Activated CD8-positive, alpha-beta memory T cell treated with anti-CD3 and anti-CD28 coated beads, Interleukin-2, amount 50 U/mL, for 24 hours (primary cell): ENCODE results near the gene CNN1.

Source experiments
- DNase-seq: peaks from one replicate; pipeline ENCODE4 v3.0.0-alpha.2; 2020; ENCODE audit errors: extremely low read depth

The CNN1 gene

DNA sequence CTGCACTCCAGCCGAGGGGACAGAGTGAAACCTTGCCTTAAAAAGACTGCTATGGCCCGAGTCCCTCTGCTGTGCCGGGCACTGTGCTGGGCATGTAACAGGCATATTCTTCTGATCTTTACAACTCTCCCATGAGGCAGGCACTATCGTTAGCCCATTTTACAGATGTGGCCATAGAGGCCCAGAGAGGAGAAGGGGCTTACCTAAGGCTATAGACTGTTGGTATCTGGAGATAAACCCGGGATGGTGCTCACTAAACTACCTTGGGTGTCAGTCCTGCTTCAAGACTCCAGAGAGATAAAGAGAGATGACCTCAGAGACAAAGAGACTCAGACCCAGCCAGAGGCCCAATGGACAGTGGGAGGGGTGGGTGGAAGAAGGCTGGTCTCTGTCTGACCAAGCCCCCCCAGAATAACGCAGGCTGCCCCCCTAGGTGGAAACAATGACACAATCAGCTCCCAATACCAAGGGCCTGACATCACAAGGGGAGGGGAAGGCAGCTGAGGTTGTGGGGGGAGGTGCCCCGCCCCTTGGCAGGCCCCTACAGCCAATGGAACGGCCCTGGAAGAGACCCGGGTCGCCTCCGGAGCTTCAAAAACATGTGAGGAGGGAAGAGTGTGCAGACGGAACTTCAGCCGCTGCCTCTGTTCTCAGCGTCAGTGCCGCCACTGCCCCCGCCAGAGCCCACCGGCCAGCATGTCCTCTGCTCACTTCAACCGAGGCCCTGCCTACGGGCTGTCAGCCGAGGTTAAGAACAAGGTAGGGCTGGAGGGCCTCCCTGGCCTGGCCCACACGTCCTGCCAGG, at the start of gene CNN1:
TSS of gene CNN1 (plus strand) at position 620 of the 805 bp plus-strand sequence. CDS start at position 697, 77 bp downstream.
- DNase-seq: no peak

DNA sequence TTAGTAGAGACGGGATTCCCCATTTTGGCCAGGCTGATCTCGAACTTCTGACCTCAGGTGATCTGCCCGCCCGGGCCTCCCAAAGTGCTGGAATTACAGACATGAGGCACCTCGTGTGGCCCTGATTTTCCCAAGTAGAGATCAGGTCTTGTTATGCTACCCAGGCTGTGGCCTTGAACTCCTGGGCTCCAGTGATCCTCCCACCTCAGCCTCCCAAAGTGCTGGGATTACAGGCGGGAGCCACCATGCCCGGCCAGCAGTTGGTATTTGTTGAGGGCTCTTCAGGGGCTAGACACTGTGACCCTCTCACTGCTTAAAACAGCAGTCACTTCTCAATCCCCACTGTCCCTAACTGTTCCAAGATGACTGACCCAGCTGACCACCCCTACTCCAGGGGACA, 49.3 kb upstream of the CNN1 start:
- DNase-seq: no peak

DNA sequence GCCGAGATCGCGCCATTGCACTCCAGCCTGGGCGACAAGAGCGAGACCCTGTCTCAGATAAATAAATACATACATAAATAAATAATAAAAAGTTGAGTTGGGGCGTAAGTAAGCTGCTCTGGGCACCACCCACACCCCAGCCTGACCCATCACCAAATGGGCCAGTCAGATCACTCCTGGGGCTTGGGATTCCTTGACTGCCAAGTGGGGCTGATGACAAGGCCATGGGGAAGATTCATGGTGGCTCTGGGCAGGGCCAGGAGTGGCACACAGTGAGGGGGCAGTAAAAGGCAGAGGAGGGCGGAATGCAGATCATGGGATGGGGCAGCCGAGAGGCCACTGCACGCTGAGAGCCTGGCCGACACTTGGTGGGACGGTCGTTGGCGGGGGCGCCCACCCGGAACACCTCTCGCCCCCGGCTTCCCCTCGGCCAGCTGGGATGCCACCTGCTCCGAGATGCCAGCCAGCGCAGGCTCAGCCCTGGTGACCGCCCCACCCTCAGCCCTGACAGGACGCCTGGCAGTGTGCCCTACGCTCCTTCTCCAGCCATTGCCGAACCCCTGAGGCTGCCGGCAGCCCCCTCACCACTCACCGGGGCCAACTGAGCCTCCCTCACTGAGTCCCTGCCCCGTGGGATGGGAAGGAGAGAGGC, 43.9 kb upstream of the CNN1 start:
- DNase-seq: no peak

DNA sequence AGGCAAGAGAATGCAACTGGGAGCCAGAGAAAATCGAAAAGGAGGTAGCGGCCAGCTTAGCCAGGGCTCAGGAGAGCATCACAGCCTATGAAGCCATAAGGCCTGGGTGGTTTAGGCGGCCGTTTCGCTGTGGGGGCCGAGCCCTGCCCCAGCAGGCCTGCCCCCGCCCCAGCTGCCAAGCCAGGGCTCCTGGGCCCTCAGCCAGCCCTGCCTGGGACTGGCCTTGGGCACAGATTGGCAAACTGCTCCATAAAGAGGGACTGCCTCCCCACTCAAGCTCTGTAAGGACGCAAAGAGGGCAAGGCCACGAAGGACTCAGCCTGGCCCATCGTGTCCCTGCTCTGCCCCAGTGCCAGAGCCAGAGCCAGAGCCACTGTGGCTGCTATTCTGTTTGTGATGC, 43.2 kb upstream of the CNN1 start:
- no peak for DNase-seq

GRCh38 chr19:11495885-11496284, 42.8 kb upstream of the CNN1 start:
- no peak for DNase-seq

DNA sequence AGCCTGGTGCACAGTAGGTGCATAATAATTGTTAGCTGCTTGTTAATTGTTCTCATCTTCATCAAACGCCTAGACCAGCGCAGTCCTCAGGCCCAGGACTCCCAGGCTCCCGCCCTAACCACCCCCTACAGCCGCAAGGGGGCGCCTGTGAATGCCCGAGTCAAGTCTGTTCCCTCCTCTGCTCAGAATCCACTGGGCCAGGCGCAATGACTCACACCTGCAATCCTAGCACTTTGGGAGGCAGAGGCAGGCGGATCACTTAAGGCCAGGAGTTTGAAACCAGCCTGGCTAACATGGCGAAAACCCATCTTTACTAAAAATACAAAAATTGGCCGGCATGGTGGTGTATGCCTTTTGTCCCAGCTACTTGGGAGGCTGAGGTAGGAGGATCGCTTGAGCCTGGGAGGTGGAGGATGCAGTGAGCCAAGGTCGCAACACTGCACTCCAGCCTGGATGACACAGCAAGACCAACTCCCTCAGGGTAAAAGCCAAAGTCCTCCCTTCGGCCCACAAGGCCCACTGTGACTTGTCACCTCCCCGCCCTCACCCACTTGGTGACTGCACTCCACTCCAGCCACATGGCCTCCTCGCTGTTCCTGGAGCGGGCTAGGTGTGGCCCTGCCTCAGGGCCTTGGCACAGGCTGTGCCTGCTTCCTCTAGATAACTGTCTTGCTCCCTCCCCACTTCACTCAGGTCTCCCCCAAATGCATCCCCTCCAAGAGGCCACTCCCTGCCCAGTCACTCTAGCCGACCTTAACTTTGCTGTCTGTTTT, 42.1 kb upstream of the CNN1 start:
- peak; percentile 21 for DNase-seq

- no peak for DNase-seq
These were observed 39.4 kb upstream of the CNN1 start for GRCh38 chr19:11499220-11499726.

- DNase-seq: no peak
These were observed 38.7 kb upstream of the CNN1 start for GRCh38 chr19:11499890-11500420.

DNA sequence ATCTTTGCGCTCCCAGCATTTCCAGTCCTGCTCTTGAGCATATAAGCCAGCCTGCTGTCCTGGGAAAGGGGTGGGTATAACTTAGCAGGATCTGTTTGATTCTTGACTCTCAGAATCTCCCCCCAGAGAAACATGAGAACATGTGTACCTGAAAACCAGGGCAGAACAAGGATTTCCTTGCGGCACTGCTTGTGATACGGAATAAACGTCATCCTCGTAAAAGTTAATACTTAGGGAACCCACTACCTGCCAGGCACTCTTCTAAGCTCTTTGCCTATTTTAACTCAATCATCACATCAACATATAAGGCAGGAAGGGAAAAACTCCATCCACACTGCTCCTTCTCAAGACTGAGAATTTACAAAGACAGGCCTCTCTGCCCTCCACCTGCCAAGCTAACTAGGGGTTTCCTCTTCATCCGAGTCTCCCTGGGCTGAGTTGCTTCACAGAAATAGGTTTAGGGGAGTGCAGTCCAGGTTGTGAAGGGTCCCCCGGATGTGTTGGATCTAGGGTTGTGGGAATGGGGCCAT, 34.1 kb upstream of the CNN1 start:
- DNase-seq: no peak

DNA sequence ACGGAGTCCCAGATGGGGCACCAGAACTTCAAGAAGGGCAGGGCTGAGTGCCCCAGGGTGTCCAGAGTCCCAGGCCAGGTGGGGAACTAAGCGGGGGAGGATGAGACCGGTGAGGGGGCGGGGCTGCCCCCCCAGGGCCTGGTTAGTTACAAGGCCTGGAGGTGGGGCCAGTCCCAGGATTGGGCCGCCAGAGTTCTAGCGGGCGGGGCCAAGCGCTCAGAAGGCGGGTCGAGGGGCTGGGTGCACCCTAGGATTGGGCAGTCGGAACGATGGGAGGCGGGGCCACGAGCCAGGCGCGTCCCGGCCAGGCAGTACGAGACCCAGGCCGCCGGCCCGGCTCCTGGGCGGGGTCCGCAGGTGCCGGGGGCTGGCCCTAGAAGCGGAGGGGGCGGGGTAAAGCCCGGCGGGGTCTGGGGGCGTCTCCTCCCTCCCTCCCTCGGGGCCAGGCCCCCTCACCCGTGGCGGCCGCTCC, 33.6 kb upstream of the CNN1 start:
- DNase-seq: peak; percentile 91

- peak; percentile 86 for DNase-seq
These were observed 33.0 kb upstream of the CNN1 start, which contains the start of gene ZNF653 for GRCh38 chr19:11505504-11506100. TSS of gene ZNF653 (minus strand) at chr19:11505839. CDS start at chr19:11505786, 53 bp downstream.

DNA sequence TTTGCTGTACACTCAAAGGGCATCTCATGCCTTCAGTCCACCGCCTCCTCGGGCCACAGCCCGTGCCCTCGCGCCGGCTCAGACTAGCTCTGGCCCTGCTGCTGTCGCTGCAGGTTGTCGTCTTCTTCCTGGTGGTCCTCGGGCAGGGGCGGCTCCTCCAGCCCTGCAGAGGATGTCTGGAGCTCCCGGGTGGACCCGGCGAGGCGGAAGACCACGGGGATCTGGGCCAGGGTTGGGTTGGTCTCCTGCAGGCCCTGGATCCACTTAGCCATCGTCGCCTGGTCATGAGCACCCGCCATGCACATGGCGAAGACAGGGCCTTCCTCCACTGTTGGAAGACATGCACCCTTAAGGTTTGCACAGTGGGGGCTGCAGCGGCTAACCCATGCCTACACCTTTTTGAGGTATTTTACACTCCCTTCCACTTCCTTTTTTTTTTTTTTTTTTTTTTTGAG, 32.5 kb upstream of the CNN1 start:
- DNase-seq: no peak

DNA sequence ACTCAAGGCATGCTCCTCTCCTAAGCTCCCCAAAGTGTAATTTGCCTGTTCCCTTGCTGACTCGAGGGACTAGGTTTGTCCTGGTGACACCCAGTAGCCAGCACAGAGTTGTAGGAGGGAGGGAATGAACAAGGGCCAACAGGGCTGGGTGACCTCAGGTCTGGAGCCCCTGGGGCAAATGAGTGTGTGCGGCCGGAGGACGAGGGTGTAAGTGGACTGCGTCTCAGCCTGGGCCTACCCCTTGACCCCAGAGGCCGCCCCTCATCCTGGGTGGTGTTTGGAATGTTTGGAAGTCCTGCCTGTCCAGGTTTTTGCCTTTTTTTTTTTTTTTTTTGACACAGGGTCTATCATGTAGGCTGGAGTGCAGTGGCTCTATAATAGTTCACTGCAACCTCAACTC, 31.7 kb upstream of the CNN1 start:
- DNase-seq: no peak

- no peak for DNase-seq
These were observed 31.1 kb upstream of the CNN1 start for GRCh38 chr19:11507370-11508078.

DNA sequence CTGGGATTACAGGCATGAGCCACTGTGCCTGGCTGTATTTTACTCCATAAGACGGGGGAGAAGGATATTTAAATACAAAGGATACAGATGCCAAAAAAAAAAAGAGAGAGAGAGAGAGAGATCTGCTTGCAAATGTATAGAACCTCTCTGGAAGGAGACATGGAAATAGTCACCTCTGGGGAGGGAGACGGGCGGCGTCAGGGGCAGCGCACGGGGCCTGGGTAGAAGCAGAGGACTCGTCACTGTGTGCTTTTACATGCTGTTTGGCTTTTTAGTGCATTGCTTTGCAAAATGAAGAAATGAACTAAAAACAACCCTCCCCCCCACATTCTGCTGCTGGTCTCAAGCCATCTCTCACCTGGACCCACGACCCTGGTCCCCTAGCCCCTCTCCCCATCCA, 28.2 kb upstream of the CNN1 start:
- no peak for DNase-seq

DNA sequence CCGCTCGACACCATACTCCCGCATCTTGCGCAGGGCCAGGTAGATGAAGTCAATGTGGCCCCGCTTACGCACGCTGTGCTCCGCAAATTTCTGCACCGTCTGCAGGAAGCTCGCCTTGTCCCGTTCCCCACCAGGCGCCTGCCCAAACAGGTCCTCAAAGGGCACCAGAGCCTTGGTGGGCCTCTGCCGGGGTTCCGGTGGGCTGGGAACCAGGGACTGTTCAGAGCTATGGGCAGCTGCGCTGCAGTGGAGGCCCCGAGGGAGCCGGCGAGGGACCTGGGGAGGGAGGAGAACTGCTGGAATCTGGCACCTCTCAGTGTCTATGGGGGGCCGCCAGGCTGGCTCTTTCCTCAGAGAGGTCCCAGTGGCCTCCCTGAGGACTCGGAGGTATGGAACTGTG, 24.7 kb upstream of the CNN1 start:
- DNase-seq: no peak

DNA sequence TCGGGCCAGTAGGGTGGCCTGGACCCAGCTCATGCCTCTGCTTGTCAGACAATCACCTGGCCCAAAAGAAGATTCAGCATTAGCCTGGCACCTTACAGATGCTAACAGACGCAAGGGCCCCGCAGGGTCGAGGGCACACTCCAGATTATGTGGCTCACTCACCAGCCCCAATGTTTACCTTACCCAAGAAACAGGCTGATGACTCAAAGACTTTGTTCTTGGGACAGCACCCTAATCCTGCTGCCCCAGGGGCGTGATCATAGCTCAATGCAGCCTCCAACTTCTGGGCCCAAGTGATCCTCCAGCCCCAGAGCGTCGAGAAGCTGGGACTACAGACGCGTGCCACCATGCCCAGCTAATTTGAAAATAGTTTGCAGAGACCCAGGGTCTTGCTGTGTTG, 19.5 kb upstream of the CNN1 start:
- DNase-seq: no peak

DNA sequence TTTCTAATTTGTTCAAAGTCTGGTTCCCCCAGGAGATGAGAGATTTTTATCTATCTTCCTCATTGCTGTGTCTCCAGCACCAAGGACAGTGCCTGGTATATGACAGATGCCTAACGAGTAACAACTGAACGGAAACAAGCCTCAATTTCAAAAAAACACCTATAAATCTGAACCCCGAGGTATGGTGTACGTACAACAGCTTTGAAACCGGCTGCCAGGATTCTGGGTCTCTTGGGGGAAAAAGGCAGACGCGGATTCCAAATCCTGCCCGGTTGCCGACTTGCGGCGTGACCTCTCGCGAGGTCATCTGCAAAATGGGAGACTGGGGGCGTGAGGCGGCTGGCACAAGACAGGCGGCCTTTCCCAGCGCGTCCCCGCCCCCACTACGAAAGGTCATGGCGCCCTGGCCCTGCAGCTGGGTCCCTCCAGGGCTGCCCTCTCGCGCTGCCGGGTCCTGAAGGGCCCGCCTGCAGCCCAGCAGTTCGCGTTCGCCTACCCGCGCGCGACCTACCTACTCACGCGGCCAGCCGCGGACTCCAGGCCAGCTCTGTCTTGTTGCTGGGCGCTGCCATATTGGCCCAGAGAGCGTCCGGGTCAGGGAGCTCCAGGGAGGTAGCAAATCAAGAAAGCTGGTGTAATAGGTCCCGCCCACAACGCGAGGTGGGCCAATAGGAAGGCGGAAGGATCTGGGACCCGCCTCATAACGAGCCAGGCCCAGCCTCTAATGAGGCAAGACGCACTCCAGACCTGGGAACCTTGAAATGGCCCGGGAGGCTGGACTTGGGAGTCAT, 9.9 kb upstream of the CNN1 start, which contains the start of gene ECSIT:
TSS of gene ECSIT (minus strand) at position 584 of the 791 bp plus-strand sequence. CDS start 9,964 bp downstream, outside the sequence.
- DNase-seq: peak; percentile 75

DNA sequence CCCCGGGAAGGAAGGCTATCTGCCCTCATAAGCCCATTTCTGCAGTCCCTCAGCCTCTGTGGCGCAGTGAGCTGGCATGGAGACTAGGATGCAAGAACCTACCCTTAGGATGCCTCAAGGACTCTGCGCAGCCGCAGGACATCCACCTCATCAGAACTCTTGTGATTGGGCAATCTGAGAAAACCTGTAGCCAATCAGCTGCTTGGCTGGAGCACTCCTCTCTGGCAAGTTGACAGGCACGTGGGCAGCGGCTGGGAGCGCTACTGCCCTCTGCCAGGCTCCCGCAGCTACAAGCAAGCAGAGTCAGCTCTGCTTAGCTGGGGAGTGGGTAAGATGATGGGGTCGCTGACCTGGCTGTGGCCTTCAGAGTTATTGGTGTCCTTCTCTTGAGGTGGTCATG, 8.2 kb upstream of the CNN1 start:
- no peak for DNase-seq
